ENCODE results near the gene HOXC10.

Gene HOXC10

DNA sequence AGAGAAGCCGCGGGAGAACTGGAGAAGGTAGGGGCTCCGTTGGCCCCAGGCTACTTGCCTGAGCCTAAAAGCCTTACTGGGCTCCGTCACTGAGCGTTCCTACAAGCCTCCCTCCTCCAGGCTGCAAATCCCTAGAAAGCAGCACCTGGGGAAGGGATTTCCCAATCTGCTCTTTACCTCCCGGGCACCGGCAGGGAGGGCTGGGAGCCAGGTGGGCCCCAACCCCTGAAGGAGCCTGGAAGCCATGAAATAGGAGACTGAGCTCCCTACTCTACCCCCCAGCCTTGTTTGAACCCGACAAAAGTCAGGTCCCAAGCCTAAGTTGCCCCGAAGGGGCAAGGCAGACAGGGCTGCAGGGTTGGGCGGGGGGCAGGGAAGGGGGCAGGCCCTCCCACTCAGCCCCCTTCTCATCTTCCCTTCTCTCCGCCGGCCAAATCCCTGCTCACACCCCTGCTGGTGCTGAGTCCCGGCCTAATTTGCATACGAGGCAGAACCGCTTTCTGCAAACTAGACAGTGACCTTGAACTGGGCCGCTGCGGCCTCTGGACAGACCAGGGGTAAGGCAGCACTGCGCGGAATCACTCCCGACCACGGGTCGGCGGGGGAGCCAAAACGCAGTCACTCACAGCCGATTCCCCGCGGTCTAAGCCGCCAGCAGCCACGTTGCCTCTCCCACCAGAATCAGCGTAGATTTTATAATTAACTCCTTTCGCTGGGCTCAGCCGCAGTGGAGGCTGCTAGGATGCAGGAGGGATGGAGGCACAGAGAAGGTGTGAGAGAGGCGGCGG is 34.0 kb upstream of the HOXC10 start:
- no peak for DNase-seq (ENCODE audit: low read depth in 2 of 2)

DNA sequence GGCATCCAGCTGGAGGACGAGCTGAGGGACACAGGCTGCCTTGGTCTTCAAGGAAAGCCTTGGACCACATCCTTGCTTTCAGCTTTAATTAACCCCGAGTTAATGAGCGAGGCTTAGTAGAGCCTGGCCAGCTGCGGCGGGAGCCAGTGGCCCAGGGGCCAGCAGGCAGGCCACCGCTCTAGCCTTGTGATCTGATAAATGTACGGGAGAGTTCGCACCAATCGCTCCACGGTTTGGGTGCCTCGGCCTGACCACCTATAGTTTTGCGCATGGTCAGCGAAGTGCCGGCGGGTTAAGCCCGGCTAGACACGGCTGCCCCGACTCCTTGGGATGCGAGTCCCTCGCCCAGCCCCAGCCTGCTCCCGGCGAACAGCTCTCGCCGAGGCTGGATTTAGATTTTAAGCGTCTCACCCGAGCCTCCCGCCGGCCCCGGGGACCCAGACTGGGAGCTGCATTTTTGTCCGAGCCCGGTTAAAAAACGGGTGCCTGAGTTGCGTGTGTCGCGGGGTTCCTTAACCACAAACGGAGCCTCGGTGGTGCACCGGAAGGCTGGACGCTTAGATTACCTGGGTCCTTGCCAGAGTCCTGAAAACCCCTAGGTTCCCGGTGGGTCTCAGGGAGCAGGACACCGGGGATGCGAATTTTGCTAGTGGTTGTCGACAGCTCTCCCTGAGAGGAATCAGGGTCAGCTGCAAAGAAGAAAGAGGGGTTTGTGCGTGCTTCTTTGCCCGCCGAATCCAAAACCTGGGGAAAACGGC is 33.2 kb upstream of the HOXC10 start:
- no peak for DNase-seq (ENCODE audit: low read depth in 2 of 2)

DNA sequence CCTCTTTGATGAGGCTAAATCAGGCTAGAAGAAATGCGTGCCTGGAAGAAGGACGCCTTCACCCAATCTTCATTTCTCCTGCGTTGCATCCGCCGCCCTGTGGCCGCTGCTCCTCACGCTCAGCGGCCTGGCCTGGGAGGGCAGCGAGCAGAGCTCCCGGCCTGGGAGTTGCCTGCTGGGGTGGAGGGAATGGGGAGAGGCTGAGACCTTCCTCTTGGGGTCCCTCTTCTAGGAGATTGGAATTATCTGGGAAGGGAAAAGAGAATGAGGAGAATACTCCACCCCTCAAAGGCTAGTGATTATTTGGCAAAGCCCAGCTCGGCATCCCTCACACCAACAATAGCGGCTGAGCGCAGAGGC is 32.6 kb upstream of the HOXC10 start:
- DNase-seq (ENCODE audit: low read depth in 2 of 2) = no peak

DNA sequence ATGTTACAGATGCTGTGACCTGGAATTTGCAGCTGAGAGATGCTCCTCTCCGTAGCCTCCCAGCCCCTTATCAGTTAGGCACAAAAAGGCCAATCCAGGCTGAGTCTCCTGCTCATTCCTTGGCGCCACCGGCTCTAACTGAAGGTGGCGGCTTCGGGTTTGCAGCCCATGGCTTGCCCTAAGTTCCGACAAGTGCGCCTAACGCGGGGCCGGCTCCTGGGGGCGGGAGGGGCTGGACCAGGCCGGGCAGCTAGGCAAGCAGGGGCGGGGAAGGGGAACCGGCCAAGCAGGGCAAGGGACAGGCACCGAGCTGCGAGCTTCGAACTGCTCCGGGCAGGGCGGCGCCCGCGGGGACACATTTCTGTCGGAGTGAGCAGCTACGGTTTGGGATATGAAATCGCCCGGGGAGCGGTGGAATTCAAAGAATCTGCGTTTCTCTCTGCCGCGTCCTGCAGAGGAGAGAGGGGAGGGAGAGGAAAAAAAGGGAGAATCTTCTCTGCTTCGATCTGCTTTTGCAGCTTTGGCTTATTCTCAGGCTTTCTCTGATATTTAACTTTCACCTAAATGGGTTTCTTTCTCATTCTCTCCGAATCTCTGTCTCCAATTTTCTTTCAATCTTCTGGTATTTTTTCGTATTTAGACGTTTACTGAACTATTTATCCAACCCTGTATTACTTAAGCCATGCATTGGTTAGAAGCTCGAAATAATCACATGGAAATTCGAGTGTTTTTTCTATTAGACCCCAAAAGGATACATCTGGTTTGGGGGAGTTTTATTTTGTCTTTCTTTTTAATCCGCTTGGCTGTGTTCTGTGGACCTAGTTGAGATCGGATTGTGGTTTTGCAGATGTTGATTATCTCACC is 31.8 kb upstream of the HOXC10 start:
- DNase-seq (ENCODE audit: low read depth in 2 of 2) = no peak

DNA sequence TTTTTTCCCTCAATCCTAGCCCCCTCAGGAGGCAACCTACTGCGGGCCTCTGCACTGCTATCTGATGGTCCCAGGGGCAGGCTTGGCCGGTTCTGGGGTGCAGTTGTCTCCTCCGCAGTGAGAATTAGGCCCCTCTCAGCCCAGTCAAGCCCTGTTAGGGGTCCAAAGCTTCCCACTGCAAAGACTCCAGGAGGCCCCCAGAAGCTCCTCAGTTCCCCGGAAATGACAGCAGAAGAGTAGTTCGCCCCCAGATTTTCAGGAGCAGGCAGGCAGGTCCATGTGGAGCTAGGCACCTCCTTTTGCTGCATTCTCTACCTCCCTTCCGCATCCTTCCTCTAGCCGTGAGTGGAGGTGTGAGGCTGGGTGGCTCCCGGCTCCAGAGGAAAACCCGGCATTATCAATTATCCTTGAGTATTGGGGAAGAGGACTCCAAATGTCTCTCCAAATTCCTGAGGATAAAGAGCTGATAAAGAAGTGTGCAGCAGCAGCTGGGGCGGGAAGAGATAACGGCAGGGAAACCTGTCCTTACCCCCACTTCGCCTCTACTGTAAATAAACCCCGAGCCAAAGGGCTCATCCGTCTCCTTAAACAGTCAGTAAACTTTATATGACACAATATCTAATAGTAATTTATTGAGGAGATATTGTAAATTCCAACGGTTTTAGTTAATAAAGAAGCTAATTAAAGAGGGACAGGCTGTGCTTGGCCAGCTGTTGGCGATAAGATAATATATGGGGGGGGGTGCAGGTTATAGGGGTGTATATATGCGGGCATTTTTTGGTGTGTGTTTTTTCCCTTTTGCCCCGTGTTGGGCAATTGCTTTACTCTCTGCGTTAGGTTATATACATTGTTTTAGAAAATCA is 30.9 kb upstream of the HOXC10 start:
- DNase-seq (ENCODE audit: low read depth in 2 of 2) = no peak

DNA sequence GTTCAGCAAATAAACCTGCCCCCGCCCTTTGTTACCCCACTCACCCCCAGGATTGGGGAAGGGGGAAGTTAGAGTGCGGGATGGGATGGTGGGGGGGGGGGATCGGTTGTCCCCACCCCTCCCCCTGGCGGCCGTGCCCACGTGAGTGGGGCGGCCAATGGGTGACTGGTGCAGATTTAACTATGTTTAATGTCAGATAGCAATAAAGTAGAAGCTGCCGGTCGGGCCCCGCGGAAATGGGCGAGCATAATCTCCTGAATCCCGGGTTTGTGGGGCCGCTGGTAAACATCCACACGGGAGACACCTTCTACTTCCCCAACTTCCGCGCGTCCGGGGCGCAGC is 30.3 kb upstream of the HOXC10 start, which contains the start of gene HOXC12:
HOXC12 (plus strand) TSS at position 210 of the 342 bp plus-strand sequence; CDS start at position 237, 27 bp downstream.
- DNase-seq (ENCODE audit: low read depth in 2 of 2) = no peak

DNA sequence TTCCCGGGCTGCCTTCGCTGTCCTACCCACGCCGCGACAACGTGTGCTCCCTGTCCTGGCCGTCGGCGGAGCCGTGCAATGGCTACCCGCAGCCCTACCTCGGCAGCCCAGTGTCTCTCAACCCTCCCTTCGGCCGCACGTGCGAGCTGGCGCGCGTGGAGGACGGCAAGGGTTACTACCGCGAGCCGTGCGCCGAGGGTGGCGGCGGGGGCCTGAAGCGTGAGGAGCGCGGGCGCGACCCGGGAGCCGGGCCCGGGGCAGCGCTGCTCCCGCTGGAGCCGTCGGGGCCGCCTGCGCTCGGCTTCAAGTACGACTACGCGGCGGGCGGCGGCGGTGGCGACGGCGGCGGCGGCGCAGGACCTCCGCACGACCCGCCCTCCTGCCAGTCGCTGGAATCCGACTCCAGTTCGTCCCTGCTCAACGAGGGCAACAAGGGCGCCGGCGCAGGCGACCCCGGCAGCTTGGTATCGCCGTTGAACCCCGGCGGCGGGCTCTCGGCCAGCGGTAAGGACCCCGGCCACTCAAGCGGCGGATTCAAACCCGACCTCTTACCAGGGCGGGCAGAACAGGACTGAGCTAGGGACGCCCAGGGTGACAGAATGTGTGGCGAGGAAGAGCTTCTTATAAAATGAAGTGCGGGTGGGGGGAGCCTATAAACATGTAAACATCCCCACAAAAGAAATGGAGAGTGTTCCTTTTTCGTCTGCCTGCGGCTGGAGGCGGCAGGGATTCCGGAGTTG is 29.7 kb upstream of the HOXC10 start:
- no peak for DNase-seq (ENCODE audit: low read depth in 2 of 2)

DNA sequence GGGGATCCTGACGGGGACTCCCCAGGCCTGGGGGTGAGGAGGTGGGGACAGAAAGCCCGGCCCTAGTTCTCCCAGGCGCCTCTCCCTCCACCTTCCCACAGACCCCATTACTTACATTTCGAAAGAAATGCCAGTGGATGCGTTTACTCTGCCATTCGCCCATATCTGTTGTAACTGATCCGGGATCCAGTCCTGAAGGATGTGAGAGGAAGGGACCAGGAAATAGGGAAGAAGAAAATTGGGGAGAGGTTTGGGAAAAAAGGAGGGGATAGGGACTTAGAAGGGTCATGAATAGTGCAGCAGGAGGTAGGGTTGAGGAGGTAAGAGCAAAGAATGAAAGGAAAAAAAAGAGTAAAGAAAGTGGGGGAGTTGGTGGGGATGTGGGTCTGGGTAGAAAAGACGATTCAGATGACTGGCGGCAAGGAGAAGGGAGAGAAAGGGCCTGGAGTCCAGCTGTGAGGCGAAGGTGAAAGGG is 29.1 kb upstream of the HOXC10 start:
- no peak for DNase-seq (ENCODE audit: low read depth in 2 of 2)

DNA sequence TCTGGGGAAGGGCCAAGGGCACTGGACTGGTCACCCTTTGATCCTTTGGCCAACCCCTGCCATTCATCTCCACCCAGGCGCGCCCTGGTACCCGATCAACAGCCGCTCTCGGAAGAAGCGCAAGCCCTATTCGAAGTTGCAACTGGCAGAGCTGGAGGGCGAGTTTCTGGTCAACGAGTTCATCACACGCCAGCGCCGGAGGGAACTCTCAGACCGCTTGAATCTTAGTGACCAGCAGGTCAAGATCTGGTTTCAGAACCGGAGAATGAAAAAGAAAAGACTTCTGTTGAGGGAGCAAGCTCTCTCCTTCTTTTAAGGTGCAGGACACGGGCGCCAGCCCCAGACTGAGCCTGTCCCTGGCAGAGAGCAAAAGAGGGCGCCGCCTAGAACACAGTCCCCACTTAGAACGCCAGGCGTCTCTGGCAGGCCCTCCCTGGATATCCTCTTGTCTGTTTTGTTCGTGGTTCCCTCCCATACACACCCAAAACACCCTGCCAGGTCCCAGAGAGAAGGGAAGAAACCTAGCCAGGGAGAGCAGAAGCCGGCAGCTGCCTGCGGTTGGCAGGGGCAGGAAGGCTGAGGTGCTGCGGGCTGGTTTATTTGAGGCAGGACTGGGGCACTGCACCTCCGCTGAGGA is 28.6 kb upstream of the HOXC10 start:
- no peak for DNase-seq (ENCODE audit: low read depth in 2 of 2)

DNA sequence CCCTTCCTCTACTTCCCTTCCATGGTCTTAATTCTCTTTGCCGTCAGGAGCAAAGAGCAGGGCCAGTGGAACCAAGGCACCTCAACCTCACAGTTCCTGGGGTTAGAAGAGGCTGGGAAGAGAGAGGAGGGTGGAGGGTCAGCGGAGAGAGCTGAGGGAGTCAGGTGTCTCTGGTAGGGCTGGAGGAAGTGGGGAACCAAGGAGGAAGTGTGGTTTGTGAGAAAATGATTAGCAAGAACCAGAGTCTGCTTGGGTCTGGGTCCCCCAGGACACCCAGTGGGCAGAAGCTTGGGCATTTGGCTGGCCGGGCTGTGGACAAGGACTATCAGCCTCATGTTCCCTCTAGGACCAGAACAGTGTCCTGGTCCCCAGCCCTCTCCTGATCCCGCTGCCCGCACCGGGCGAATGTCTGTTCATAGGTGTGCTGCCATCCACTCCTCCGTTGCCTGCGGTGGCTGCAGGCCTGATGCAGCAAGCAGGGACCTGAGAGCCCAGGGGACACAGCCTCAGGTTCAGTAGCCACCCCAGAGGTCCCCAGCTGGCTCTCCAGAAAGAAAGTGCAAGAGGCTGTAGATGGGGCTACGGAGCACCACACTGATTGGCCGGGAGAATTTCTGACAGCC is 27.9 kb upstream of the HOXC10 start:
- DNase-seq (ENCODE audit: low read depth in 2 of 2) = no peak

DNA sequence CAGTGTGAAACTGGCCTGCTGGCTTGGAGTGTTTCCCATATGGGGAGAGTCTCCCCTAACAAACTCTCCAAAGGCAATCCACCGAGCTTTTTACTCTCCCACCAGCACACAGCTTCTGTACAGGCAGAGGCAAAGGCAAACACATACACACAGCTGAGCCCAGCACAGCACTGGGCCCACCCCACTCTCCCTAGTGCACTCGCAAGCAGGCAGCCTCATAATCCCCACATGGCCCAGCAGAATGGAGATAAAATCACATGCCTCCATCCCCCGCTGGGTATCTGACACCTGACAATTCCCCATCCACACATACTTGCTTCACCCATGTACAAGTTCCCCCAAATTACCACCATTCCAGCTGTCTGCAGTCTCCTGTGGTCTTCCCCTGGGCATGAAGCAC is 26.8 kb upstream of the HOXC10 start:
- no peak for DNase-seq (ENCODE audit: low read depth in 2 of 2)

DNA sequence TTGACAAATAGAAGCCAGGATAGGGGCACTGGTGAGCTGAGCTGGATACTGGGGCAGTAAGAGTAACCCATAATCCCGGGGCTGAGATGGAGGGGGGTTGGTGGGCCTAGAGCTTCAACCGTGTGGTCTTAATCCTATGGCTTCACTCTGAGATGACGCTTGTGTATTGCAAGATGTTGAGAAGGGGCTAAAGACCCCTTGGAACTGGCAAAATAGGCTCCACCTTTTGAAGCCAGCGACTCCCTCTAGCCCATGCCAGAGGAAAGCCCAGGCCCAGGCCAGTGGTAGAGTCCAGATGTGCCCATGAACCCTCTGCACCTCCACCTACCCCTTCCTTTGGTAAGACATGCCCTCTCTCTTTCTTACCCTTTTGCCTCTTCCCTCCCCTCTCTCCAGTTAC is 25.6 kb upstream of the HOXC10 start:
- no peak for DNase-seq (ENCODE audit: low read depth in 2 of 2)

DNA sequence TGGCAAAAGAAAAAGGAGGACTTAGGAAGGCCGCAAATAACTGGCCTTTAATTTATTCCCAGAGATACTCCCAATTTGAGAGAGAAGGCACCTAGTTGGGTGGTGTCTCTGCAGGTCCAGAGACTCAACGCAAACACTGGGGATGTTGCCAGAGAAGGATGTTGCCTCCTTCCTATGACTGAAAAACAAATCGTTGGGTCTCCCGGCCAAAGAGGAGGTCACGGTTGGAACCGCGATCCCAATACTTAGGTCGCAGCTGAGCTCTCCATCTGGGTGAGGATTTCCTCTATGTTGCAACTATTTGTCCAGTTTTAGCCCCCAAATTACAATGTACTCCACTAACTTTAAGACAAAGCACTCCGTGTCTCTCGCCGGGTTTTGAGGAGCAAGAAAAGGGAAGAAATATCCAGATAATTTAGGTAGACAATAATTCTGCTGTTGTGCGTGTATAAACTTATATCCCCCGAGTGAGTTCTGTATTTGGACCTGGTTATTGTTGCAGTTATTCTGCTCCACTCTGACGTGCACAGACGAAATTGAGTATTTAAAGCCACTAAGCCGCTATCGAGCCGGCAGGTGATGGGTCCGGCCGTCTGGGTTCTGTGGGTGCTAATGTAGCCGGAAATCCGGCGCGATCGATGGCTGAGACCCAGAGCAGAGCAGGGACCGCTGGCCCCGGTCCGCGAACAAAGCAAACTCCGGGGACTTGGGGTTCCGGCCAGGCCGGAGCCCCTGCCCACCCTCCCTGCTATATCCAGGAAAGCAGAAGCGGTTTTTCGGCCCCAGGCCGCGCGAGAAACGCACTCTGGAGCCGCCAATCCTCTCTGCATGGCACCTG is 24.5 kb upstream of the HOXC10 start:
- no peak for DNase-seq (ENCODE audit: low read depth in 2 of 2)

DNA sequence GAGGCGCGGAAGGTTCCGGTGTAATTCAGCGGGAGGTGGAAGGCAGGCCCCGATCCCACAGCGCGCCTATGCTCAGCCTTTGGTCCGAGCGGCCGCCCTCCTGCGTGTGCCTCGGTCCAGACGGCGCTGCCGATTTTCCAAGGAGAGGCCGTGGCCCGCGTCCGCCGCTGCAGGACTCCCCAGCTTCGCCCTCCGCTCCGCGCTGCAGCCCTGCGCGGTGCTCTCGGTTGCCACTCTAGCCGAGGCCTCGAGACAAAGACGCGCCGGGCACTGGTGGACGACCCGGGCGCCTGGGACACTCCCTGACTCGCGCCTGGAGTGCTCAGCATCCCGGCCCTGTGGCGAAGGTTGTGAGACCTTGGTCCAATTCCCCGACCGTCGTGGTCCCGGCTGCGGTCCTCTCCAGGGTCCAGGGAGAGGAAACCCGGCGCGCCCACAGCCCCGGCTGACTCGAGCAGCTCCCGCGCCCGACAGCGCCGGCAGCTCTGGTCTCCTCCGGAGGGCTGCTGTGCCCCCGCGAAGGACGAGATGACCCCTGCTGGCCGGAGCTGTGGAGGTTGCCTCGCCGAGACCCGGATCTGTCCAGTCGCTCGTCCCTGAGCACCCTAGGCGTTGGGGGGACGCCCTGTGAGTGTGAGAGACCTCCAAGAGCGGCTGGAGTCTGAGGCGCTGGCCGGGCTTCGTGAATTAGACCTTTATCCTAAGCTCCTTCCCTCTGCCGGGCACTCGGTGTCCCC is 23.8 kb upstream of the HOXC10 start:
- DNase-seq (ENCODE audit: low read depth in 2 of 2) = no peak

DNA sequence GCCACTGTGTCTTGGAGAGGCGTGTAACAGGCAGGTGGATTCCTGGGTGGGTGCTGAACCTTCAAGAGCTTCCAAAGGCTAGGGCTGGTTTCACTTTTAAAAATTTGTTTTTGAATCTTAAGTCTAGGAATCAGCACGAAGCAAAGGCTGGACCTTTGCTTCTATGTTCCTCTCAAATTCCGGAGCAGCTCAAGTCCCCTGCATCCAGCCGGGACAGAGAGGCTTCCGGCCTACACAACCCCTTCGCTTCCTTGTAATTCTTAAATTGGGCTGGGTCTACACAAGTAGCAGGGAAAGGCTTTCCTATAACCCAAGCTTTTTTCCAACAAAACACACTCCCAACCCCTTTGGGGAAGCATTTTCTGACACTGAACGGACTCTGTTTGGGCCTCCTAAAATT is 21.9 kb upstream of the HOXC10 start:
- DNase-seq (ENCODE audit: low read depth in 2 of 2) = no peak

DNA sequence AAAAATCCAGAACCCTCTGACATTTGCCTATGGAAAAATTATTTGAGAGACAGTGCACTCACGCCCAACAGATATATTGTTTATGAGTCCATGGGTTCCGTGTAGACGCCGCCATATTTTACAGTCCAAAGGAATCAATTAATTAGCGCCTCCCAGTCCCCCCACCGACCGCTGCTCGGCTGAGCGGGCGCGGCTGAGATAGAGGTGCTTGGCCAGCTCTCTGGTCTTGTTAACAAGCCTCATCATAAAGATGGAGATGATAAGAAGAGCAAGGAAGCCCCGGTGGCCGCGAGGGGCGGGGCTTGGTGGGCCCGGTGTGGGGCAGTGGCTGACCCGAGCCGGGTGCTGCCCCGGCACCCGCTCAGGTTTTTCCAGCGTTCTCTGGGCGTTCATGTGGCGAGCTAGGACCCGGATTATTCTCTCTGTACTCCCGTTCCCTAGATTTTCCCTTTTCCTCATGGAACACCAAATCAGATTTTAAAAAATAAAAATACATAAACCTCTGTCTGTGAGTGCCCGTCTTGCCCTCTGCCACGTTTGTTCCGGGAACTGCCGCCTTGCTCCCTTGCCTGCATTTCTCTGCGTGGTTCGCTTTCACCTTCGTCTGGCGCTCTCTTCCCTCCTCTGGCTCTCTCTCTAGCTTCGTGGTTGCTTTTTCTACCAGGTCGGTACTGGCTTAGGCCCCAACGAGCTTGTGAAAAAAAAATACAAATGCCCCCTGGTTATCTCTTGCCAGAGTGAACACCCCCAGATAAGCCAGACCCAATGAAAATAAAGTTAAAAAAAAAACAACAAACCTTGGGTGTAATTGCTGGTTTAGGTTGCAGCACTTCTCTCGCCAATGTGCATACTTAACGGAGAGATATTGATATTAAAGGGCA is 21.3 kb upstream of the HOXC10 start:
- DNase-seq (ENCODE audit: low read depth in 2 of 2) = no peak

DNA sequence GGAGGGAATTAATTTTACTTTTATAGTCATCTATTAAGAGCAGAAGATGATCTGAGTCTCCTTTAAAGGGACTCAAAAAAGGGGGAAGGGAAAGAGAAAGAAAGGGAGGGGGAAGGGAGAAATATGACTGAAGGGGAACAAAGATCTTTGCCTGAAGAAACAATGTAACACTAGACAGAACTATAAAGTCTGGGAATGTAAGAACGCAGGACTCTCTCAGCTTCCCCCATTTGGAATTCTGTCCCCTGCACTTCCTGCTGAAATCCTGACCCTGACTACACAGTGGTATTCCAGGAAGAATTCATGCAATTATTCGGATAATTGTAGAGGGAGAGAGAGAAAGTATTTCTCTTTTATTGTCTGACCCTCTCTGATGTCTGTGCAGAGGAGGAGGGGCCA is 20.6 kb upstream of the HOXC10 start:
- DNase-seq (ENCODE audit: low read depth in 2 of 2) = no peak
